ENCODE results near the gene PTAR1. TPM values are rescaled to one million over a fixed set of nuclear protein-coding genes. Genes with fewer than 3 reads are reported as not detected.

Gene PTAR1
- total RNA-seq, 1 donor from 2014 or later: 56.5 TPM

- intact Hi-C loops (cut with DNase I): no loop called here
- Histone ChIP-seq H3K4me3 (no peak overlapping the region), H3K27ac (no peak overlapping the region), H3K27me3 (no peaks in the 10 kb centered on the region), H3K9me3 (no peaks in the 10 kb centered on the region), H3K36me3 (no peaks in the 10 kb centered on the region), H3K4me1 (peaks cover 36% of the 10 kb centered on the region)
- TF ChIP-seq POLR2AphosphoS5 (IDR thresholded peaks at IDR 0.05; ENCODE audit: insufficient read depth in 1 of 2, low read depth in 1 of 2) (no peak), POLR2A (IDR thresholded peaks at IDR 0.05) (no peak), CTCF (IDR thresholded peaks at IDR 0.05) (no peak)
- DNase-seq (ENCODE audit: extremely low spot score in 2 of 2): no peak
Observed at GRCh38 chr9:69675563-69675962, 84.2 kb downstream of the PTAR1 start.

GRCh38 chr9:69674716-69675438 is 84.9 kb downstream of the PTAR1 start:
- Histone ChIP-seq H3K4me3 (no peak overlapping the region), H3K4me1 (peaks cover 36% of the 10 kb centered on the region), H3K27me3 (no peaks in the 10 kb centered on the region), H3K36me3 (no peaks in the 10 kb centered on the region), H3K27ac (no peak overlapping the region), H3K9me3 (no peaks in the 10 kb centered on the region)
- TF ChIP-seq POLR2AphosphoS5 (IDR thresholded peaks at IDR 0.05; ENCODE audit: insufficient read depth in 1 of 2, low read depth in 1 of 2) (no peak), POLR2A (IDR thresholded peaks at IDR 0.05) (no peak), CTCF (IDR thresholded peaks at IDR 0.05) (no peak)
- intact Hi-C loops (cut with DNase I): loop anchor here (5.0 kb wide), 1 partner anchor 87 kb away; the partner anchor contains the start of gene PTAR1
- DNase-seq (ENCODE audit: extremely low spot score in 2 of 2): no peak

- DNase-seq (ENCODE audit: extremely low spot score in 2 of 2): no peak
- Histone ChIP-seq H3K27me3 (no peaks in the 10 kb centered on the region), H3K36me3 (no peaks in the 10 kb centered on the region), H3K27ac (no peak overlapping the region), H3K4me1 (peaks cover 36% of the 10 kb centered on the region), H3K4me3 (no peak overlapping the region), H3K9me3 (no peaks in the 10 kb centered on the region)
- no peak for TF ChIP-seq CTCF (IDR thresholded peaks at IDR 0.05)
- intact Hi-C loops (cut with DNase I): loop anchor here (5.0 kb wide), 1 partner anchor 88 kb away; the partner anchor contains the start of gene PTAR1
Observed at GRCh38 chr9:69674112-69674685, 85.6 kb downstream of the PTAR1 start.

GRCh38 chr9:69673311-69673640 is 86.5 kb downstream of the PTAR1 start:
- no peak for DNase-seq (ENCODE audit: extremely low spot score in 2 of 2)
- H3K9me3 ChIP-seq: no peaks in the 10 kb centered on the region
- peak overlapping the region; percentile 84 to 85 for H3K4me3 ChIP-seq
- H3K27me3 ChIP-seq: no peaks in the 10 kb centered on the region
- TF ChIP-seq POLR2A (IDR thresholded peaks at IDR 0.05) (no peak), POLR2AphosphoS5 (IDR thresholded peaks at IDR 0.05; ENCODE audit: insufficient read depth in 1 of 2, low read depth in 1 of 2) (no peak), CTCF (IDR thresholded peaks at IDR 0.05) (no peak)
- intact Hi-C loops (cut with DNase I): loop anchor here (5.0 kb wide), 1 partner anchor 89 kb away; the partner anchor contains the start of gene PTAR1
- H3K4me1 ChIP-seq: peaks cover 36% of the 10 kb centered on the region
- no peaks in the 10 kb centered on the region for H3K36me3 ChIP-seq
- peak overlapping the region; percentile 85 for H3K27ac ChIP-seq

Data from vagina (tissue), 2 donors.